Sciatic nerve (tissue), 2 donors: ENCODE data around the gene PRKD1. TPM values are rescaled to one million over a fixed set of nuclear protein-coding genes. Genes with fewer than 3 reads are reported as not detected.
A peak's percentile ranks its signal among the peaks of the same experiment; 100 is the strongest.
"Not testable (repeated sequence)": the region's sequence is repeated elsewhere in the genome, so short reads cannot be mapped to it uniquely, and the experiment has no call there.

Experiments used
- ATAC-seq: fragments of 200-7000 bp; cut with Tn5 transposase; one replicate; pipeline ENCODE4 v1.9.1; 2020; ENCODE audit warnings: mild to moderate bottlenecking, moderate library complexity
- DNase-seq: peaks from one replicate; pipeline ENCODE4 v3.0.0-alpha.2; 2020; ENCODE audit warnings: low spot score
- intact Hi-C: fragments of 100-400 bp; cut with DNase I; formaldehyde crosslinking; loops from one replicate; pipeline ENCODE4 v1.14.2; 2022
- total RNA-seq: library from RNA; stranded (reverse); fragmentation: NEBNext Ultra II Directional; extraction: Animal tissue kit (Norgen Biotek cat#: 25700); gene quantifications from one replicate; pipeline ENCODE4 v1.2.1, GENCODE V29; 2021
- donor health status: DM: no; HTN: no; CAD: no.
- donor health status: DM: no; HTN: no; CAD: no.

PRKD1 gene
- total RNA-seq, 1 donor from 2014 or later, result 34.0 TPM

DNA sequence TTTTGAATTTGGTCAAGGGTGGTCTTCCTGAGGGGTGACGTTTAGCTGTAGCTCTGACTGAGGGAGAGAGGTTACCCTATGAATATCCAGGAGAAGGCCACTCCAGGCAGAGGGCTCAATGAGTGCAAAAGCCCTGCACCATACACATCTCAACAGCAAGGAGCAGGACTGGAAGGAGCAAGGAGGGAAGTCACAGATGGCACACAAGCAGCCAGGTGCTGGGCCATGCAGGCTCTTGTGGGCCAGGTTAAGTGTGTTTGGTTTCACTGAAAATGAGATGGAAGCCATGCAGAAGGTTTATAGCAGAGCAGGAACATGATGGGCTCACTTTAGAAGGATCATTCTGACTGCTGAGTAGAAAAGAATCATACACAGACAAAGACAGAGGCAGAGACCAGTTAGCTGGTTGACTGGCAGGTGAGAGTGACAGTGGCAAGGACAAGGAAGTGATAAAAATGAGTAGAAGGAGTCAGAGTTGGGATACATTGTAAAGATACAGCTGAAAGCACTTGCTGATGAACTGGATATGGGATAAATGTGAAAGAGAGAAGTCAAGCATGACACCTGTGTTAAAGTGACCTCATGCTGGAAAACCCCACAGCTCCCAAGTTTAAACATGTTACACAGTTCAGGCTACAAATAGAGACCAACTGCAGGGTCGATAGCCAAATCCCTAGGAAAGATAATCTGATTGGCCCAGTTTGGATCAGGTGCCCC, 81.2 kb downstream of the PRKD1 start:
- DNase-seq (no peak), ATAC-seq (no peak)

DNA sequence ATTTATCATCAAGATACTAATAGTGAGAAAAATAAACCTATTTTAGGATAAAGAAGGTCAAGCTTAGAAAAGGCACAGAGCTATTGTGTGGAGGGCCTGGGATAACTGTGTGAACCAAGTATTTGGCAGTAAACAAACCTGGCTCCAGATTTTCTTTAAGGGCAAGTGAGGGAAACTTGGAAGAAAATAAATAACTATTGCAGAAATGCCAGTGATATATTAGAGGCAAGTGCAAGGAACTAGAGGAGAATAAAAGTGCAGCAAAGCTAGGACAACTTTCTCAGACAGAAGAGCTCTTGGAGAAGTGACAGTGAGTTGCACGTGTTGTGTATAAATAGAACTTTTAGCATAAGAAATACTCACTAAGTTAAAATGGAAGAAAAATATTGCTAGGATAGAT, 83.7 kb downstream of the PRKD1 start:
- intact Hi-C loops, result no loop called here
- DNase-seq (no peak), ATAC-seq (no peak)

More for the DNA sequence above, 81.2 kb downstream of the PRKD1 start:
- intact Hi-C loops, result no loop called here

GRCh38 chr14:29842228-29842627, 85.4 kb downstream of the PRKD1 start:
- intact Hi-C loops, result no loop called here
- ATAC-seq (no peak), DNase-seq (no peak)

DNA sequence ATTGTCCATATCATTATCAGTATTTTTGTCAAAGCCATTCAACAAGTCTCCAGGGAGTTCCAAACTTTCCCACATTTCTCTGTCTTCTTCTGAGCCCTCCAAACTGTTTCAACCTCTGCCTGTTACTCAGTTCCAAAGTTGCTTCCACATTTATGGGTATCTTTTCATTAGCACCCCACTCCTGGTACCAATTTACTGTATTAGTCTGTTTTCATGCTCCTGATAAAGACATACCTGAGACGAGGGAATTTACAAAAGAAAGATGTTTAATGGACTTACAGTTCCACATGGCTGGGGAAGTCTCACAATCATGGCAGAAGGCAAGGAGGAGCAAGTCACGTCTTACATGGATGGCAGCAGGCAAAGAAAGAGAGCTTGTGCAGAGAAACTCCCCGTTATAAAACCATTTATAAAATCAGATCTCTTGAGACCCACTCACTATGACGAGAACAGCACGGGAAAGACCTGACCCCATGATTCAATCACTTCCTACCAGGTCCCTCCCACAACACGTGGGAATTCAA, 87.2 kb downstream of the PRKD1 start:
- intact Hi-C loops, DNase-seq, ATAC-seq: not testable (repeated sequence)

DNA sequence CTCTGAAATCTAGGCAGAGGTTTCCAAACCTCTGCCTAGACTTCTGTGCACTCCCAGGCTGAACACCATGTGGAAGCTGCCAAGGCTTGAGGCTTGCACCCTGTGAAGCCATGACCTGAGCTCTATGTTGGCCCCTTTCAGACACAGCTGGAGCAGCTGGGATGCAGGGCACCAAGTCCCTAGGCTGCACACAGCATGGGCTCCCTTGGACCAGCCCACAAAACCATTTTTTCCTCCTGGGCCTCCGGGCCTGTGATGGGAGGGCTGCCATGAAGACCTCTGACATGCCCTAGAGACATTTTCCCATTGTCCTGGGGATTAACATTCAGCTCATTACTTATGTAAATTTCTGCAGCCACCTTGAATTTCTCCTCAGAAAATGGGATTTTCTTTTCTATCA, 88.0 kb downstream of the PRKD1 start:
- intact Hi-C loops, ATAC-seq, DNase-seq: not testable (repeated sequence)

DNA sequence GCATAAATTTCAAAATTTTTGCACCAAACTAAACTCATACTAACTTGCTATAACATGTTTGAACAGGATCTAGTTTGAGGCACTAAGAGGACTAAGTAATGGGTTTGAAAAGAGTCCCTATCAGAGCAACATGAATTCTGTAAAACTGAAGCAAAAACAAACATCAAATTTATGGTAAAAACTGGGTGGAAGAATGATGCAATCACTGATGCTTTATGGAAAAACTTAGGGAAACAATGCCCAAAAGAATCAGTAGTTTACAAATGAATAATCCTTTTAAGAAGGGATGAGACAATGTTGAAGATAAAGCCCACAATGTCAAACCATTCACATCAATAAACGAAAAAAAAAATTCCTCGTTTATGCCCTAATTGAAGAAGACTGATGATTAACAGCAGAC, 88.9 kb downstream of the PRKD1 start:
- ATAC-seq (no peak), DNase-seq (no peak)
- intact Hi-C loops, result no loop called here

GRCh38 chr14:29836395-29836794, 91.3 kb downstream of the PRKD1 start:
- intact Hi-C loops, result no loop called here
- ATAC-seq (no peak), DNase-seq (no peak)

DNA sequence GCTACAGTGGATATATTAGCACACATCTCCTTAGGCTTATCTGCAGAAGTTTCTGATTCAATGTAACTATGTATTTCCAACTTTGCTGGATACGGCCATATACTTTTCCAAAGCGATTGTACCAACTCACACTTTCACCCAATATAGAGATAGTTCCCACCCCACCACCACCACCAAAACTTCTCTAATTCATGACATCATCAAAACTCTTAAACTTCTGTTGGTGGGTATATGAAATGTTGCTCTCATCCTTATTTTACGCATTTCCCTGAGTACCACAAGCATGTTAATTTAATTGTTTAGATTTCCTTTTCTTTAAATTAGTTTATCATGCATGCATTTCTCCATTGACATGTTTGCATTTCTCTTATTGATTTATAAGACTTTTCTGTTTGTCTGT, 95.6 kb downstream of the PRKD1 start:
- no peak for ATAC-seq
- DNase-seq, result no peak
- intact Hi-C loops, result no loop called here

- DNase-seq, result no peak
- ATAC-seq, result no peak
- intact Hi-C loops, result no loop called here
Measured at GRCh38 chr14:29829851-29830250, 97.8 kb downstream of the PRKD1 start.

DNA sequence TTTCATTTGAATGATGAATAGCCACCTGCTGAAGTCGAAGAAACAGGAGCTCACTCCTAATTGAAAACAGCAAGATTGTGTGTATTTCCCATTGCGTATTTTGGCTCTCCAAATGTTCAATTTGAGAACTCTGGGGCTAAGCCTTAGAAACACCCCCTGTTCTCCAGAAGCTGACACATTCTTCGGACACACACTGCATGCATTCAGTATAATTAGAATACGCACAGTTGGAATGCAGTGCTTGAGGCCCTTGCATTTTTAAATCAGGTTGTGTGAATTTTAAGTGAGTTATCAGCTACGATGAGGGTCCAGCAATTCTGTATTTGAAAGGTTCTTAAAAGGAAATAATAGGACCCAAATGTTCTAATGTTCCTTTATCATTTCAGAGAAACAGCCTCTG, 103.8 kb downstream of the PRKD1 start:
- ATAC-seq (no peak), DNase-seq (no peak)
- intact Hi-C loops, result no loop called here

DNA sequence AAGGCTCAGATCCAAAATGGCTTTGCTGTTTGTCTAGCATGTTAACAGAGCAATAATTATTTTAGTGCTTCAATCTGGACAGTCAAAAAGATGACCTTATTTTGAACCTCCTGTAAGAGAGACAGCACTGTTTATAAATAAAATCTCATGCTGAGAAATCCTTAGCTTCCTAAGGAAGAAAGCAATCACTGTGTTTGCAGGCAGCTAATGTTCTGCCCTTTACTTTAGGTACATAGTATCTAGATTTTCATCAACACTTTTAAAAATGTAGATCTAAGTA, 105.3 kb downstream of the PRKD1 start:
- peak; percentile 50 for ATAC-seq
- DNase-seq, result no peak
- intact Hi-C loops, result no loop called here

GRCh38 chr14:29821661-29822429, 105.8 kb downstream of the PRKD1 start:
- no peak for DNase-seq
- intact Hi-C loops, result no loop called here
- no peak for ATAC-seq

DNA sequence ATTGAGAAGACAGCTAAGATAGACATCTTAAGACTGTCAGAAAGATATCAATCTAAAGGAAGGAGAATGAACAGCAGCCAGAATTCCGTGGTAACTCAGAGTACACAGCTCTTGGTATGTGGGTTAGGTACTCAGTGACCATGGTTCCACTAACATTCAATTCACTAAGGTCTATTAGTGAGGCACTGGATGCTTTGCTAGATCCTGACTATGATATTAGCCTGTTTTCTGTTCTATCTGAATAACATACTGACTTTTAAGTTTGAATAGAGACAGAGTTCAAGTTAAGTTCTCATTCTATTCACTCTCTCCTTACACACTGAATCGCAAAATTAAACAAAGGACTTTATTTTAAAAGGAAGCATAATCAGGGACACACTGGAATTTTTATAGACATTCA, 106.4 kb downstream of the PRKD1 start:
- ATAC-seq, result no peak
- intact Hi-C loops, result no loop called here
- DNase-seq, result no peak

DNA sequence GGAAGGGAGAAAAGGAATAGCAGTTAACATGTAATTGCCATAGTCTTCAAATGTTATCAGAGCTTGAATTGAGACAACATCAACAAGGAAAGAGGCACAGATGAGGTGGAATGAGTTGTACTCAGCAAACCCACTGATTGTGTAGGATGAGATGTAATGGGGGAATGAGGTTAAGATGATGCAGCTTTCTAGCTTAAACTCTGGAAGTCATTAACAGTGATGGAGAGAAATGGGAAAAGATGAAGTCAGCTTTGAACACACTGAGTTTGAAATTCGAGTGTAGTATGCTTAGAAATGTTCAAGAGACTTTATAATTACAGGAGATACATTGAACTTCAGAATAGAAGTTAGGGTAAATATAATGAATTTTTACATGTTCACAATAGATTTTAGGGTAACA, 106.9 kb downstream of the PRKD1 start:
- no peak for ATAC-seq
- intact Hi-C loops, result no loop called here
- no peak for DNase-seq

GRCh38 chr14:29817767-29818405, 109.8 kb downstream of the PRKD1 start:
- ATAC-seq (no peak), DNase-seq (no peak)
- intact Hi-C loops, result no loop called here

DNA sequence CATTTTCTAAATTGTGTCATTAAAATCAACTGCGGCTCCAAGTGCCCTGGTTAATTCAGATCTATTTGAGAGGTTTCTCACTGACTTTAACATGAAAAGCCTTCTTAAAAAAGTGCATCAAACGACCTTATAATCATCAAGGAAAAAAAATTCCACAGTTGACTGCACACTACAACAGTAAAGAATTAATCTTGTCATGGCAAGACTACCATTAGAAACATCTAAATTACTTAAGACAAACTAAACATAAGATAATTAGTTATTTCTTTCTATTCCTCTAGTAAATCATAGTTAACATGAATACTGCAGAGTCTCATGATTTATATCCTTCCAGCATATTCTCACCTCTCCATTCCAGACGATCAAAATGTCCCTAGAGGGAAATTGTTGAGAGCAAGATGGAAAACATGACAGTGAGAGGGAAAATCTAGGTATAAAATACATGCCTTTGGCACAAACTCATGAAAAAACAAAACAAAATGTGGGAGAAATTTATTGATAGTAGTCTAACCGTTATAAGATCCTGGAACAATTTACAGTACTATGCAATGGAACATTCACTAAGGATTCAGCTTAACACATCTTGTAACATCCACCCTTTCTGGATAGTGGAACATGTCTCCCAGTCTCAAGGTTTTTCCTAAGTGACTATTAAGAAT, 112.5 kb downstream of the PRKD1 start:
- DNase-seq, result no peak
- intact Hi-C loops, result no loop called here

GRCh38 chr14:29814156-29815015, 113.3 kb downstream of the PRKD1 start:
- intact Hi-C loops, result no loop called here
- peak; percentile 48 for ATAC-seq
- DNase-seq, result peak; percentile 77

More for the DNA sequence above, 112.5 kb downstream of the PRKD1 start:
- ATAC-seq, result no peak

DNA sequence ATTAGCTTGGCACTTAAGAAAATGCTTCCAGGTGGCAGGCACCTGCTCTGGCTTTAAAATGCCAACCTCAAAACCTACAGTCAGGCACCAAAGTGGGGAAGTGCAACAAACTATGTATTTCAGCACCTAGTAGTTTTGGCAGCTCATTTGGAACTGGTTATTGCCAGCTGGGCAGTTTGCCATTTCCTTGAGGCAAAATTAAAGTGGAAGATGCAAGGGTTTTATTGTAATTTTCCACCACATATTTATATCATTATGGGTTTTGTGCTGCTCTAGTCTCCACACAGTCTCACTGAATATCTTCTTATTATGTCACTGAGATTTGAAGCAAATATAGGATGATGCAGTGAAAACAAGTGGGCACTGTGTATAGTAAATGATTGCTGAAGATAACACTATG, 117.0 kb downstream of the PRKD1 start:
- ATAC-seq, result no peak
- intact Hi-C loops, result no loop called here
- DNase-seq, result no peak

DNA sequence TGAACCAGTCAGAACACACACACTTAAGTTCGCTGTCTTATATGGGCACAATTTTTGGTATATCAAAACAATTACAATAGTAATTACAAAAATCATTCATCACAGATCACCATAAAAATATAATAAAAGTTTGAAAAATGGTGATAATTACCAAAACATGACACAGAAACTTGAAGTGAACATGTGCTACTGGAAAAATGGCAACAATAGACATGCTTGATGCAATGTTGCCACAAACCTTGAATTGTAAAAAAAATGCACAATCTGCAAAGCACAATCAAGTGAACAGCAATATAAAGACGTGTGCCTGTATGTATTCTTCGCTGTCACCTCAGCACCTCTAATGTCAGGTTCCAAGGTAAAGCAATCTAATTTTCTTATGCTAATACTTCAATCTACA, 117.6 kb downstream of the PRKD1 start:
- DNase-seq (no peak), ATAC-seq (no peak)
- intact Hi-C loops, result no loop called here
